Thyroid gland (tissue), 4 donors: ENCODE results near the gene TGFBR1. TPM values are rescaled to one million over a fixed set of nuclear protein-coding genes. Genes with fewer than 3 reads are reported as not detected.

Experiments
- DNase-seq, 2 donors: peaks; one replicate each; pipeline ENCODE4 v3.0.0-alpha.2; 2019
- H3K27ac ChIP-seq, 3 donors: fragments of 200-600 bp; sonication (generic); 1 replicate in 2 of 3; 2 replicates in 1 of 3; pipeline ENCODE4 v1.5.1; 2016 to 2019; ENCODE audit warnings: mild to moderate bottlenecking in 1 of 3, moderate library complexity in 1 of 3
- H3K27me3 ChIP-seq: fragments of 200-600 bp; sonication (generic); one replicate; pipeline ENCODE4 v1.5.1; 2019
- H3K36me3 ChIP-seq, 2 donors: fragments of 200-600 bp; sonication (generic); one replicate each; pipeline ENCODE4 v1.5.1; 2016 to 2019
- H3K4me1 ChIP-seq, 2 donors: fragments of 200-600 bp; sonication (generic); one replicate each; pipeline ENCODE4 v1.5.1; 2017 to 2019
- H3K4me3 ChIP-seq, 3 donors: fragments of 200-600 bp; sonication (generic); replicated peaks in 1 of 3; 1 replicate in 2 of 3; 2 replicates in 1 of 3; pipeline ENCODE4 v1.5.1; 2016; ENCODE audit warnings: mild to moderate bottlenecking in 1 of 3
- H3K9me3 ChIP-seq: fragments of 200-600 bp; sonication (generic); one replicate; pipeline ENCODE4 v1.5.1; 2017
- CTCF ChIP-seq, 6 experiments: fragments of 200-600 bp in 3 of 6; fragments of 450-650 bp in 3 of 6; sonication (generic) in 3 of 6; IDR thresholded peaks; one replicate each; pipeline ENCODE4 v1.5.1; 2016 to 2019; ENCODE audit warnings: antibody characterized with exemption in 6 of 6, mild to moderate bottlenecking in 2 of 6, inconsistent platforms in 1 of 6, moderate library complexity in 1 of 6
- POLR2A ChIP-seq, 2 donors: fragments of 450-650 bp; IDR thresholded peaks; one replicate each; pipeline ENCODE4 v1.6.1; 2017; ENCODE audit warnings: antibody characterized with exemption in 2 of 2, mild to moderate bottlenecking in 2 of 2, moderate library complexity in 1 of 2
- WGBS, 2 donors: methylation state at CpG; one replicate each; pipeline ENCODE4 v1.1.5; 2017; 5-methylcytosine and 5-hydroxymethylcytosine counted together
- intact Hi-C: fragments of 100-400 bp; cut with DNase I; formaldehyde crosslinking; loops from one replicate; pipeline ENCODE4 v1.15.1; 2023
- small RNA-seq: library from RNA; depleted of rRNA; stranded (forward); fragments of <200 nt; gene quantifications from one replicate; pipeline ENCODE3, GENCODE V24; 2016
- total RNA-seq, 4 donors: library from RNA; depleted of rRNA; stranded (reverse); fragments of >200 nt; gene quantifications; one replicate each; pipeline ENCODE4 v1.2.3, GENCODE V29; 2016

The TGFBR1 gene
- total RNA-seq, 4 donors from 2014 or later = 18.6 to 36.7 (median 28.5) TPM

DNA sequence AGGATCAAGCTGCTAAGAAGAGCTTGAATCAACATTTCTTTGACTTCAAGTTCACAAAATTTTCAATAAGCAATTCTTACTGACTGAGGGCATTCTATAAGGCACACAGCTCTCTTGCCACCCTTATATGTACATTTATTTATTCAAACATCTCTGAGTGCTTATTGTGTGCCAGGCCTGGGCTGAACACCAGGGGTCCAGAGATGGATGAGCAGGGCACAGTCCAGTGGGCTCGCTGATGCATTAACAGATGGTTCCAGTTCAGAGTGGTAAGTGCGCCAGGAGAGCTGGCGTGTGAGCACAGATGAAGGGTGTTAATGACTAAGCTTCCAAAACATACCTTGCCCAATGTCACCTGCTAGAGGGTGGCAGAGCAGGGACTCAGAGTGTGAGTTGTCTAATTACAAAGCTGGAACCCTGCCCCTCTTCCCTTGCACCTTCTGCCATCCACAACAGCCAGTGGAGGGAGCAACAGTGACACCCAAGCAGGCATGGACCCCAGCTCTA is 92.3 kb downstream of the TGFBR1 start:
- Histone ChIP-seq H3K9me3 (no peaks in the 10 kb centered on the region), H3K4me1 (peaks cover 8 to 17% of the 10 kb centered on the region in 2 donors), H3K4me3 (no peak overlapping the region), H3K27me3 (no peaks in the 10 kb centered on the region), H3K27ac (no peak overlapping the region), H3K36me3 (no peaks in the 10 kb centered on the region)
- intact Hi-C loops = no loop called here
- 33 to 73% methylated on average over 3 of the region's 3 CpGs for whole genome bisulfite sequencing, 2 donors
- peak; percentile 10 to 17 for DNase-seq
- TF ChIP-seq POLR2A (IDR thresholded peaks at IDR 0.05) (no peak), CTCF (IDR thresholded peaks at IDR 0.05) (no peak)

GRCh38 chr9:99197987-99198386 is 93.1 kb downstream of the TGFBR1 start:
- Histone ChIP-seq H3K9me3 (no peaks in the 10 kb centered on the region), H3K27ac (no peak overlapping the region), H3K27me3 (no peaks in the 10 kb centered on the region), H3K4me3 (no peak overlapping the region), H3K36me3 (no peaks in the 10 kb centered on the region), H3K4me1 (peaks cover 8 to 17% of the 10 kb centered on the region in 2 donors)
- intact Hi-C loops = no loop called here
- TF ChIP-seq CTCF (IDR thresholded peaks at IDR 0.05) (no peak), POLR2A (IDR thresholded peaks at IDR 0.05) (no peak)
- DNase-seq = no peak
- WGBS, 2 donors = 68 to 71% methylated on average over 9 of the region's 9 CpGs

- WGBS, 2 donors = 91 to 92% methylated on average over 8 of the region's 8 CpGs
- Histone ChIP-seq H3K4me1 (peaks cover 8 to 17% of the 10 kb centered on the region in 2 donors), H3K27me3 (no peaks in the 10 kb centered on the region), H3K9me3 (no peaks in the 10 kb centered on the region), H3K27ac (no peak overlapping the region), H3K36me3 (no peaks in the 10 kb centered on the region), H3K4me3 (no peak overlapping the region)
- TF ChIP-seq POLR2A (IDR thresholded peaks at IDR 0.05) (no peak), CTCF (IDR thresholded peaks at IDR 0.05) (no peak)
- intact Hi-C loops = no loop called here
- DNase-seq = no peak
Observed at GRCh38 chr9:99199938-99200539, 95.1 kb downstream of the TGFBR1 start.

- no peak overlapping the region for H3K27ac ChIP-seq
- DNase-seq = no peak
- no peak overlapping the region for H3K4me3 ChIP-seq
- TF ChIP-seq POLR2A (IDR thresholded peaks at IDR 0.05) = no peak
- no peak for TF ChIP-seq CTCF (IDR thresholded peaks at IDR 0.05)
- no peaks in the 10 kb centered on the region for H3K36me3 ChIP-seq
- no peaks in the 10 kb centered on the region for H3K9me3 ChIP-seq
- H3K4me1 ChIP-seq = peaks cover 8 to 15% of the 10 kb centered on the region in 2 donors
- no peaks in the 10 kb centered on the region for H3K27me3 ChIP-seq
- intact Hi-C loops = no loop called here
- 76 to 83% methylated on average over 5 of the region's 5 CpGs for WGBS, 2 donors
Observed at GRCh38 chr9:99201603-99202002, 96.7 kb downstream of the TGFBR1 start.

Small RNAs within 50 kb of the gene (small RNA-seq; reads per million reads assigned to genes)
- not detected for gene RN7SL794P
- not detected for gene RNA5SP290

Other genes starting within 250 kb of the TGFBR1 start
- gene COL15A1, start 161.2 kb upstream of the TGFBR1 start, total RNA-seq = 10 to 100 TPM in 3 of 4 donors, 1 to 10 TPM in 1; 8.0 to 15.2 (median 12.8) TPM
- 10 to 100 TPM; 45.0 to 63.9 (median 58.2) TPM for gene ALG2, start 116.8 kb downstream of the TGFBR1 start, total RNA-seq
- gene SEC61B, start 117.2 kb downstream of the TGFBR1 start, total RNA-seq = 100 to 1,000 TPM in 3 of 4 donors, 10 to 100 TPM in 1; 88.3 to 203 (median 130) TPM